H1 (cell line): ENCODE data around the gene NGEF. TPM values are rescaled to one million over a fixed set of nuclear protein-coding genes. Genes with fewer than 3 reads are reported as not detected.

Source experiments
- CTCF ChIA-PET: fragments of 300-600 bp; sonication (Branson Sonifier 250); formaldehyde crosslinking; loops from one replicate; lab custom pipeline; 2021; ENCODE audit not compliant: partially characterized antibody; lab: Charles Lee
- POLR2A ChIA-PET: fragments of 300-600 bp; sonication (Branson Sonifier 250); formaldehyde crosslinking; loops from one replicate; lab custom pipeline; 2021; ENCODE audit warnings: inconsistent platforms; ENCODE audit not compliant: partially characterized antibody; lab: Charles Lee
- DNase-seq, 2 experiments: peaks; one replicate each; pipeline versions ENCODE4 v3.0.0 to v3.0.0-alpha.2; 2010 to 2022; ENCODE audit warnings: low spot score in 2 of 2, low read depth in 1 of 2, mixed read lengths in 1 of 2
- FAIRE-seq: peaks from 2 replicates; lab custom pipeline; 2011; peaks lifted over from hg19 to GRCh38; lab: Jason Lieb, UNC
- H2AFZ ChIP-seq: 2 replicates; pipeline ENCODE4 v1.8.1; 2012; ENCODE audit warnings: low read length, inconsistent platforms
- H2AK5ac ChIP-seq: 2 replicates; pipeline ENCODE4 v1.6.1; 2013; ENCODE audit warnings: low read depth, low read length
- H2BK120ac ChIP-seq: replicated peaks from 2 replicates; pipeline ENCODE3; 2013; ENCODE audit warnings: low read depth, low read length, inconsistent platforms
- H2BK12ac ChIP-seq: 2 replicates; pipeline ENCODE4 v1.6.1; 2013; ENCODE audit warnings: low read depth, low read length
- H2BK15ac ChIP-seq: 2 replicates; pipeline ENCODE4 v1.6.1; 2013; ENCODE audit warnings: low read length
- H2BK20ac ChIP-seq: 2 replicates; pipeline ENCODE4 v1.6.1; 2013; ENCODE audit warnings: low read length
- H2BK5ac ChIP-seq: 2 replicates; pipeline ENCODE4 v1.6.1; 2013; ENCODE audit warnings: low read depth, low read length
- H3K14ac ChIP-seq: 2 replicates; pipeline ENCODE4 v1.6.1; 2013; ENCODE audit warnings: inconsistent platforms; ENCODE audit not compliant: insufficient read length
- H3K18ac ChIP-seq: 2 replicates; pipeline ENCODE4 v1.6.1; 2013; ENCODE audit warnings: low read length; ENCODE audit errors: extremely low read depth
- H3K23ac ChIP-seq: 2 replicates; pipeline ENCODE4 v1.6.1; 2013; ENCODE audit warnings: inconsistent platforms; ENCODE audit not compliant: insufficient read length
- H3K23me2 ChIP-seq: 2 replicates; pipeline ENCODE4 v1.6.1; 2013; ENCODE audit warnings: low read depth, low read length
- H3K27ac ChIP-seq: 2 replicates; pipeline ENCODE4 v1.6.1; 2011; ENCODE audit warnings: low read depth, low read length, inconsistent platforms
- H3K27me3 ChIP-seq, 4 experiments: replicated peaks in 1 of 4; 1 replicate in 1 of 4; 2 replicates in 3 of 4; pipeline versions ENCODE4 v1.6.1 to v1.8.1; 2011 to 2013; ENCODE audit warnings: low read length in 3 of 4, mild to moderate bottlenecking in 3 of 4, inconsistent platforms in 2 of 4, mixed read lengths in 2 of 4, moderate library complexity in 1 of 4; ENCODE audit not compliant: control insufficient read depth in 3 of 4, insufficient read depth in 3 of 4; ENCODE audit errors: extremely low read depth in 1 of 4
- H3K36me3 ChIP-seq, 4 experiments: 2 replicates each; pipeline versions ENCODE4 v1.6.1 to v1.8.1; 2011 to 2013; ENCODE audit warnings: mild to moderate bottlenecking in 4 of 4, low read length in 3 of 4, moderate library complexity in 2 of 4, control low read depth in 1 of 4, inconsistent platforms in 1 of 4; ENCODE audit not compliant: insufficient read depth in 4 of 4, control insufficient read depth in 2 of 4
- H3K4ac ChIP-seq: replicated peaks from 2 replicates; pipeline ENCODE3; 2013; ENCODE audit warnings: low read length, low read depth, mixed read lengths, inconsistent platforms; ENCODE audit not compliant: insufficient read length
- H3K4me1 ChIP-seq, 4 experiments: replicated peaks in 1 of 4; 1 replicate in 1 of 4; 2 replicates in 3 of 4; pipeline versions ENCODE4 v1.6.1 to v1.8.1; 2011 to 2013; ENCODE audit warnings: low read length in 3 of 4, inconsistent platforms in 2 of 4, mixed read lengths in 1 of 4; ENCODE audit not compliant: insufficient read depth in 4 of 4, control insufficient read depth in 3 of 4
- H3K4me2 ChIP-seq, 2 experiments: 2 replicates each; pipeline versions ENCODE4 v1.6.1 to v1.8.1; 2011 to 2013; ENCODE audit warnings: low read depth in 2 of 2, low read length in 2 of 2, control low read depth in 1 of 2, inconsistent platforms in 1 of 2, mild to moderate bottlenecking in 1 of 2; ENCODE audit not compliant: insufficient read depth in 1 of 2
- H3K4me3 ChIP-seq, 4 experiments: fragments of 200-600, 300-600 bp in 1 of 4; sonication (generic), shearing (Covaris generic), sonication (Bioruptor Twin) in 1 of 4; 2 replicates each; pipeline versions ENCODE4 v1.5.1 to v1.8.1; 2011 to 2016; ENCODE audit warnings: low read length in 4 of 4, low read depth in 3 of 4, control low read depth in 2 of 4, inconsistent platforms in 2 of 4, mild to moderate bottlenecking in 2 of 4, mixed read lengths in 1 of 4, moderate library complexity in 1 of 4; ENCODE audit not compliant: insufficient read depth in 2 of 4; ENCODE audit errors: extremely low read depth in 1 of 4
- H3K56ac ChIP-seq: replicated peaks from 2 replicates; pipeline ENCODE3; 2013; ENCODE audit warnings: low read depth, mild to moderate bottlenecking, mixed read lengths, low read length, inconsistent platforms; ENCODE audit not compliant: insufficient read length
- H3K79me1 ChIP-seq: 2 replicates; pipeline ENCODE4 v1.6.1; 2013; ENCODE audit warnings: low read depth, low read length, control low read depth
- H3K79me2 ChIP-seq, 2 experiments: 2 replicates each; pipeline versions ENCODE4 v1.6.1 to v1.8.1; 2012 to 2013; ENCODE audit warnings: low read length in 2 of 2, mild to moderate bottlenecking in 2 of 2, inconsistent platforms in 1 of 2; ENCODE audit not compliant: insufficient read depth in 2 of 2, control insufficient read depth in 1 of 2
- H3K9ac ChIP-seq, 4 experiments: replicated peaks in 1 of 4; 1 replicate in 1 of 4; 2 replicates in 3 of 4; pipeline versions ENCODE4 v1.6.1 to v1.8.1; 2011 to 2013; ENCODE audit warnings: low read depth in 3 of 4, low read length in 3 of 4, control low read depth in 2 of 4, mild to moderate bottlenecking in 2 of 4, moderate library complexity in 2 of 4, inconsistent platforms in 1 of 4; ENCODE audit errors: extremely low read depth in 1 of 4
- H3K9me3 ChIP-seq, 2 experiments: 2 replicates each; pipeline versions ENCODE4 v1.6.1 to v1.8.1; 2012 to 2013; ENCODE audit warnings: mild to moderate bottlenecking in 2 of 2, moderate library complexity in 2 of 2, control low read depth in 1 of 2, inconsistent platforms in 1 of 2, low read depth in 1 of 2, low read length in 1 of 2, mixed read lengths in 1 of 2; ENCODE audit not compliant: insufficient read depth in 2 of 2
- H4K20me1 ChIP-seq, 2 experiments: replicated peaks in 1 of 2; 2 replicates each; pipeline versions ENCODE3 to v1.8.1; 2011 to 2013; ENCODE audit warnings: inconsistent platforms in 2 of 2, low read length in 2 of 2, mild to moderate bottlenecking in 1 of 2; ENCODE audit not compliant: insufficient read depth in 2 of 2, control insufficient read depth in 1 of 2
- H4K5ac ChIP-seq: 2 replicates; pipeline ENCODE4 v1.6.1; 2013; ENCODE audit warnings: low read length, low read depth, mixed read lengths, inconsistent platforms; ENCODE audit not compliant: insufficient read length
- H4K8ac ChIP-seq: 2 replicates; pipeline ENCODE4 v1.8.0; 2013; ENCODE audit warnings: mild to moderate bottlenecking, moderate library complexity, low read length, inconsistent platforms; ENCODE audit not compliant: insufficient read depth; ENCODE audit errors: extremely low read depth
- H4K91ac ChIP-seq: replicated peaks from 2 replicates; pipeline ENCODE3; 2013; ENCODE audit warnings: low read length, mixed read lengths, inconsistent platforms; ENCODE audit not compliant: insufficient read length
- E2F6 ChIP-seq: IDR thresholded peaks from 2 replicates; pipeline ENCODE4 v1.6.1; 2012; ENCODE audit warnings: inconsistent platforms
- HDAC6 ChIP-seq: IDR thresholded peaks from one replicate; pipeline ENCODE4 v1.7.1; 2012; ENCODE audit warnings: low read depth, mild to moderate bottlenecking, inconsistent platforms, low read length, moderate library complexity
- MAFK ChIP-seq: IDR thresholded peaks from 2 replicates; pipeline ENCODE4 v1.6.1; 2012; ENCODE audit warnings: low read depth, mild to moderate bottlenecking, improper control_type of control experiment, low read length
- TAF1 ChIP-seq: IDR thresholded peaks from 2 replicates; pipeline ENCODE4 v1.6.1; 2011; ENCODE audit warnings: mild to moderate bottlenecking, low read depth, low read length
- WGBS, 2 experiments: shearing (Covaris generic) in 1 of 2; methylation state at CpG; one replicate each; pipeline versions ENCODE4 v1.1.6 to v1.1.7; 2013 to 2015; ENCODE audit warnings: low lambda C conversion rate in 2 of 2, mixed read lengths in 2 of 2, inconsistent platforms in 1 of 2, low coverage in 1 of 2, missing lambda C conversion rate in 1 of 2; ENCODE audit not compliant: insufficient replicate concordance in 2 of 2, insufficient coverage in 1 of 2, insufficient read length in 1 of 2; ENCODE audit errors: extremely low coverage in 1 of 2, missing lambda C conversion rate in 1 of 2; 5-methylcytosine and 5-hydroxymethylcytosine counted together
- polyA plus RNA-seq, 7 experiments: library from polyadenylated mRNA; depleted of rRNA in 3 of 7; stranded (reverse) in 5 of 7; unstranded in 2 of 7; fragments of >200 nt in 5 of 7; fragments of 200-250 nt in 2 of 7; gene quantifications; 1 replicate in 5 of 7; 2 replicates in 1 of 7; 4 replicates in 1 of 7; pipeline versions ENCODE4 v1.2.1 to v1.2.3, GENCODE V29; 2011 to 2013; ENCODE audit warnings: missing spikeins in 2 of 7, mixed read lengths in 2 of 7
- total RNA-seq: library from RNA; stranded (reverse); fragmentation: NEBNext Ultra II Directional; extraction: Animal tissue kit (Norgen Biotek cat#: 25700); gene quantifications from 2 replicates; pipeline ENCODE4 v1.2.1, GENCODE V29; 2021

The NGEF gene
- total and polyA plus RNA-seq, 2 of the 8 experiments (the other 6 are each of a cell fraction or from before 2014, with no cell fraction given) = 2.7 to 3.2 TPM

- WGBS, 2 experiments = 88% methylated on average over 11 of the region's 11 CpGs; no CpG with 5 or more reads in 1 of the 2 experiments
- FAIRE-seq = no peak
- H3K4me1 ChIP-seq = peaks cover 0 to 3% (median 0%) of the 10 kb centered on the region in 4 experiments; a peak in 1 of 7 replicates
Measured at GRCh38 chr2:232884001-232884421, 129.0 kb downstream of the NGEF start.

More at GRCh38 chr2:232884001-232884421, 129.0 kb downstream of the NGEF start:
- Histone ChIP-seq H4K91ac (no peak overlapping the region), H3K18ac (no peak overlapping the region), H2BK120ac (no peak overlapping the region), H3K79me1 (no peaks in the 10 kb centered on the region), H3K23ac (no peak overlapping the region), H3K14ac (no peak overlapping the region), H2BK20ac (no peak overlapping the region), H4K5ac (no peak overlapping the region), H4K8ac (no peak overlapping the region), H4K20me1 (peaks cover 0 to 8% of the 10 kb centered on the region in 2 experiments), H2AK5ac (no peak overlapping the region), H2BK12ac (no peak overlapping the region), H2BK5ac (no peak overlapping the region; the same call in 1 of the 2 replicates), H3K9me3 (no peaks in the 10 kb centered on the region), H3K56ac (no peak overlapping the region), H3K27ac (no peak overlapping the region), H3K79me2 (no peaks in the 10 kb centered on the region), H3K27me3 (no peaks in the 10 kb centered on the region), H2AFZ (no peak overlapping the region), H3K4me3 (no peak overlapping the region), H3K9ac (no peak overlapping the region), H3K36me3 (no peaks in the 10 kb centered on the region; a peak in 1 of 8 replicates), H3K4me2 (no peak overlapping the region), H3K4ac (no peak overlapping the region), H3K23me2 (peaks cover 5% of the 10 kb centered on the region), H2BK15ac (no peak overlapping the region)
- ChIA-PET POLR2A (interaction anchor here (1.4 kb wide), 1 partner anchor 14 kb away, joined by 4 read pairs; no protein-coding TSS in a partner anchor), CTCF (interaction anchor here (1.1 to 3.7 kb wide), 7 partner anchors 10 to 325 kb away, joined by 3 to 12 read pairs (median 4); no protein-coding TSS in a partner anchor)
- DNase-seq = no peak
- TF ChIP-seq TAF1 (no peak), MAFK (no peak), HDAC6 (no peak), E2F6 (no peak)
